WTC11 (cell line): Measurements from ENCODE around the gene OR6K6. TPM values are rescaled to one million over a fixed set of nuclear protein-coding genes. Genes with fewer than 3 reads are reported as not detected.

Experiments
- ATAC-seq: fragments of 200-7000 bp; cut with Tn5 transposase; 2 replicates; pipeline ENCODE4 v1.10.0; 2021; ENCODE audit warnings: mild to moderate bottlenecking, moderate library complexity
- CTCF ChIA-PET: fragments of 300-600 bp; sonication (Branson Sonifier 250); formaldehyde crosslinking; loops from one replicate; lab custom pipeline; 2021; ENCODE audit warnings: antibody characterized with exemption; lab: Charles Lee
- POLR2A ChIA-PET: fragments of 350-600 bp; sonication (Branson Sonifier 250); formaldehyde crosslinking; loops from one replicate; lab custom pipeline; 2021; ENCODE audit warnings: antibody characterized with exemption; lab: Charles Lee
- DNase-seq: peaks from one replicate; pipeline ENCODE4 v3.0.0; 2021; ENCODE audit warnings: low spot score
- H3K27ac Mint-ChIP-seq: 2 replicates; pipeline ENCODE4 v1.8.0; 2021; ENCODE audit warnings: mixed read lengths
- H3K27me3 Mint-ChIP-seq: 2 replicates; pipeline ENCODE4 v1.8.0; 2021; ENCODE audit warnings: low read depth, mild to moderate bottlenecking, moderate library complexity, mixed read lengths
- H3K36me3 Mint-ChIP-seq: 2 replicates; pipeline ENCODE4 v1.8.0; 2021; ENCODE audit warnings: mixed read lengths
- H3K4me1 Mint-ChIP-seq: 2 replicates; pipeline ENCODE4 v1.8.0; 2022; ENCODE audit warnings: mixed read lengths
- H3K4me3 Mint-ChIP-seq: 2 replicates; pipeline ENCODE4 v1.8.0; 2021; ENCODE audit warnings: mild to moderate bottlenecking, moderate library complexity, mixed read lengths
- H3K9me3 Mint-ChIP-seq: 2 replicates; pipeline ENCODE4 v1.8.0; 2021; ENCODE audit warnings: mixed read lengths
- CBFB ChIP-seq: sonication (generic); formaldehyde crosslinking; IDR thresholded peaks from 2 replicates; pipeline ENCODE4 v1.8.1; 2022; ENCODE audit warnings: mild to moderate bottlenecking, low read depth, missing genetic modification reagents
- CREM ChIP-seq: sonication (generic); formaldehyde crosslinking; IDR thresholded peaks from 2 replicates; pipeline ENCODE4 v1.8.1; 2022; ENCODE audit warnings: mild to moderate bottlenecking, missing genetic modification reagents, moderate library complexity
- FOXJ3 ChIP-seq: sonication (generic); formaldehyde crosslinking; IDR thresholded peaks from 2 replicates; pipeline ENCODE4 v1.9.0; 2021; ENCODE audit warnings: missing genetic modification reagents, mild to moderate bottlenecking, borderline replicate concordance
- GRHL2 ChIP-seq: fragments of 250-450 bp; sonication (Bioruptor Pico); IDR thresholded peaks from 2 replicates; pipeline ENCODE4 v1.8.0; 2022; ENCODE audit warnings: mild to moderate bottlenecking, moderate library complexity; ENCODE audit not compliant: insufficient replicate concordance, severe bottlenecking
- NFYB ChIP-seq: sonication (generic); formaldehyde crosslinking; conservative IDR thresholded peaks from 2 replicates; pipeline ENCODE4 v1.8.0; 2022; ENCODE audit warnings: low read depth, missing genetic modification reagents
- NR3C1 ChIP-seq: sonication (generic); formaldehyde crosslinking; conservative IDR thresholded peaks from 2 replicates; pipeline ENCODE4 v1.8.1; 2023; ENCODE audit warnings: low read depth, mild to moderate bottlenecking, missing genetic modification reagents
- OVOL2 ChIP-seq: fragments of 250-450 bp; sonication (Bioruptor Pico); IDR thresholded peaks from 2 replicates; pipeline ENCODE4 v1.9.0; 2021; ENCODE audit warnings: mild to moderate bottlenecking, borderline replicate concordance
- PRRX2 ChIP-seq: fragments of 250-450 bp; sonication (Bioruptor Pico); IDR thresholded peaks from 2 replicates; pipeline ENCODE4 v1.8.0; 2021; ENCODE audit warnings: mild to moderate bottlenecking
- RELA ChIP-seq: sonication (generic); formaldehyde crosslinking; IDR thresholded peaks from 2 replicates; pipeline ENCODE4 v1.8.1; 2022; ENCODE audit warnings: missing genetic modification reagents, mild to moderate bottlenecking, borderline replicate concordance
- SOX15 ChIP-seq: fragments of 250-450 bp; sonication (Bioruptor Pico); IDR thresholded peaks from 2 replicates; pipeline ENCODE4 v1.9.0; 2021; ENCODE audit warnings: mild to moderate bottlenecking
- TCF7 ChIP-seq: sonication (generic); formaldehyde crosslinking; IDR thresholded peaks from 2 replicates; pipeline ENCODE4 v1.8.0; 2022; ENCODE audit warnings: mild to moderate bottlenecking, low read depth, missing genetic modification reagents, moderate library complexity
- TEAD1 ChIP-seq: sonication (generic); formaldehyde crosslinking; IDR thresholded peaks from 2 replicates; pipeline ENCODE4 v1.8.0; 2022; ENCODE audit warnings: mild to moderate bottlenecking, missing genetic modification reagents
- USF1 ChIP-seq: sonication (generic); formaldehyde crosslinking; IDR thresholded peaks from 2 replicates; pipeline ENCODE4 v1.8.0; 2022; ENCODE audit warnings: mild to moderate bottlenecking, missing genetic modification reagents
- USF2 ChIP-seq: sonication (generic); formaldehyde crosslinking; IDR thresholded peaks from 2 replicates; pipeline ENCODE4 v1.8.1; 2023; ENCODE audit warnings: mild to moderate bottlenecking, missing genetic modification reagents, moderate library complexity
- ZBTB21 ChIP-seq: sonication (generic); formaldehyde crosslinking; IDR thresholded peaks from 2 replicates; pipeline ENCODE4 v1.8.1; 2023; ENCODE audit warnings: mild to moderate bottlenecking, missing genetic modification reagents, borderline replicate concordance
- ZBTB43 ChIP-seq: sonication (generic); formaldehyde crosslinking; IDR thresholded peaks from 2 replicates; pipeline ENCODE4 v1.8.1; 2023; ENCODE audit warnings: mild to moderate bottlenecking, missing genetic modification reagents
- ZNF121 ChIP-seq: sonication (generic); formaldehyde crosslinking; IDR thresholded peaks from 2 replicates; pipeline ENCODE4 v1.8.0; 2023; ENCODE audit warnings: missing genetic modification reagents
- ZNF219 ChIP-seq: sonication (generic); formaldehyde crosslinking; IDR thresholded peaks from 2 replicates; pipeline ENCODE4 v1.8.0; 2023; ENCODE audit warnings: missing genetic modification reagents, mild to moderate bottlenecking, borderline replicate concordance
- ZNF425 ChIP-seq: fragments of 250-450 bp; sonication (Bioruptor Pico); conservative IDR thresholded peaks from 2 replicates; pipeline ENCODE4 v1.9.0; 2021; ENCODE audit warnings: mild to moderate bottlenecking
- ZNF532 ChIP-seq: fragments of 250-450 bp; sonication (Bioruptor Pico); IDR thresholded peaks from 2 replicates; pipeline ENCODE4 v1.9.0; 2021; ENCODE audit warnings: mild to moderate bottlenecking, borderline replicate concordance
- total RNA-seq: library from RNA; stranded (reverse); gene quantifications from 3 replicates; pipeline ENCODE4 v1.2.3, GENCODE V29; 2021

Gene OR6K6
- total RNA-seq, 1 experiment from 2014 or later = not detected

- H3K4me1 Mint-ChIP-seq = peaks cover 4% of the 10 kb centered on the region
- CTCF ChIA-PET = no interaction called here
- POLR2A ChIA-PET = no interaction called here
- no peak for TF ChIP-seq GRHL2 (CRISPR knock-in tag)
- no peak for TF ChIP-seq OVOL2 (CRISPR knock-in tag)
- no peak for TF ChIP-seq ZNF532 (CRISPR knock-in tag)
- TF ChIP-seq PRRX2 = no peak
- TF ChIP-seq NR3C1 (CRISPR knock-in tag) = no peak
- no peak for TF ChIP-seq USF2 (CRISPR knock-in tag)
- TF ChIP-seq, all 79 proteins: peak for 0
- ATAC-seq (no peak), DNase-seq (no peak)
- no peaks in the 10 kb centered on the region for H3K36me3 Mint-ChIP-seq
- H3K4me3 Mint-ChIP-seq = no peak overlapping the region
- H3K27me3 Mint-ChIP-seq = no peaks in the 10 kb centered on the region; the same call in 1 of the 2 replicates
- H3K27ac Mint-ChIP-seq = no peak overlapping the region
- H3K9me3 Mint-ChIP-seq = no peaks in the 10 kb centered on the region
These were observed 46.0 kb downstream of the OR6K6 start for GRCh38 chr1:158800526-158800925.

- CTCF ChIA-PET = no interaction called here
- Mint-ChIP-seq H3K27me3 (no peaks in the 10 kb centered on the region; the same call in 1 of the 2 replicates), H3K4me3 (no peak overlapping the region), H3K4me1 (peaks cover 4% of the 10 kb centered on the region)
- POLR2A ChIA-PET = no interaction called here
- TF ChIP-seq USF2 (CRISPR knock-in tag) = no peak
- no peak for TF ChIP-seq TCF7 (CRISPR knock-in tag)
- TF ChIP-seq CBFB (CRISPR knock-in tag) = no peak
- no peak for TF ChIP-seq ZBTB21 (CRISPR knock-in tag)
- TF ChIP-seq USF1 (CRISPR knock-in tag) = no peak
- no peak for TF ChIP-seq SOX15 (CRISPR knock-in tag)
- TF ChIP-seq, all 79 proteins: peak for 0
- no peak overlapping the region for H3K27ac Mint-ChIP-seq
- ATAC-seq (no peak), DNase-seq (no peak)
- no peaks in the 10 kb centered on the region for H3K9me3 Mint-ChIP-seq
- H3K36me3 Mint-ChIP-seq = no peaks in the 10 kb centered on the region
These were observed 46.9 kb downstream of the OR6K6 start for GRCh38 chr1:158801396-158801795.

- H3K4me1 Mint-ChIP-seq = no peaks in the 10 kb centered on the region
- TF ChIP-seq ZNF425 = no peak
- no peak for TF ChIP-seq TEAD1
- TF ChIP-seq RELA (CRISPR knock-in tag) = no peak
- TF ChIP-seq FOXJ3 = no peak
- no peak for TF ChIP-seq ZBTB43 (CRISPR knock-in tag)
- TF ChIP-seq ZNF121 (CRISPR knock-in tag) = no peak
- TF ChIP-seq ZNF219 (CRISPR knock-in tag) = no peak
- no peak for TF ChIP-seq CREM
- TF ChIP-seq NFYB (CRISPR knock-in tag) = no peak
These were observed 49.2 kb downstream of the OR6K6 start for GRCh38 chr1:158803678-158804077.

More at GRCh38 chr1:158803678-158804077, 49.2 kb downstream of the OR6K6 start:
- no peak for ATAC-seq
- no peaks in the 10 kb centered on the region for H3K36me3 Mint-ChIP-seq
- POLR2A ChIA-PET = no interaction called here
- H3K27ac Mint-ChIP-seq = no peak overlapping the region
- CTCF ChIA-PET = no interaction called here
- no peaks in the 10 kb centered on the region; the same call in 1 of the 2 replicates for H3K27me3 Mint-ChIP-seq
- H3K9me3 Mint-ChIP-seq = no peaks in the 10 kb centered on the region
- H3K4me3 Mint-ChIP-seq = no peak overlapping the region
- no peak for DNase-seq
